ENCODE measurements around the gene NHP2. TPM values are rescaled to one million over a fixed set of nuclear protein-coding genes. Genes with fewer than 3 reads are reported as not detected.

Gene NHP2
- polyA plus RNA-seq, 3 donors, result 68.9 to 139 (median 108) TPM

DNA sequence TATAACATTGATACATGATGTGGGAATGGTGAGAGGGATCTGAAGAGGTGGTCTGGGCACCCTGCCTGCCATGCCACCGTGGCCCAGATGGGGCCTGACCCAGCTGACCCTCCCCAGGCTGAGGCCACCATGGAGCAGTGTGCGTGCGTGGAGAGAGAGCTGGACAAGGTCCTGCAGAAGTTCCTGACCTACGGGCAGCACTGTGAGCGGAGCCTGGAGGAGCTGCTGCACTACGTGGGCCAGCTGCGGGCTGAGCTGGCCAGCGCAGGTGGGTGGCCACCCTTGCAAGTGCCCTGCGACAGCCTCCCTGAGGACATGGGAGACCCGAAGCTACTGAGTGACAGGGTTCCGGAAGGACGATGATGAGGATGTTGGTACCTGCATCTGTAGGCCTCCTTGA lies 15.7 kb downstream of the NHP2 start:
- Histone ChIP-seq H3K9ac (ENCODE audit: insufficient read depth, low read length, poor library complexity, severe bottlenecking) (no peak overlapping the region), H3K9me3 (replicated peaks in 1 of 2; ENCODE audit: control insufficient read depth in 1 of 2, insufficient read depth in 1 of 2, low read length in 2 of 2) (no peaks in the 10 kb centered on the region), H4K20me1 (ENCODE audit: insufficient read depth, low read length) (peaks cover 29% of the 10 kb centered on the region), H3K27ac (ENCODE audit: low read depth in 1 of 2, low read length in 2 of 2) (no peak overlapping the region), H3K36me3 (replicated peaks in 1 of 2; ENCODE audit: control insufficient read depth in 1 of 2, insufficient read depth in 2 of 2, low read length in 2 of 2) (peaks cover 35 to 91% of the 10 kb centered on the region in 2 donors), H3K4me1 (ENCODE audit: control insufficient read depth in 1 of 2, insufficient read depth in 2 of 2, low read length in 2 of 2) (no peaks in the 10 kb centered on the region), H3K4me2 (replicated peaks; ENCODE audit: extremely low read depth, low read length, poor library complexity, severe bottlenecking) (no peak overlapping the region), H3K27me3 (ENCODE audit: control insufficient read depth in 2 of 2, insufficient read depth in 2 of 2, low read length in 2 of 2) (no peaks in the 10 kb centered on the region), H3K79me2 (ENCODE audit: insufficient read depth, low read length) (no peaks in the 10 kb centered on the region), H2AFZ (ENCODE audit: insufficient read depth, low read depth, low read length, poor library complexity, severe bottlenecking) (no peak overlapping the region), H3K4me3 (replicated peaks in 1 of 3; ENCODE audit: low read depth in 2 of 3, low read length in 3 of 3) (no peak overlapping the region)
- TF ChIP-seq, protein P1, sequence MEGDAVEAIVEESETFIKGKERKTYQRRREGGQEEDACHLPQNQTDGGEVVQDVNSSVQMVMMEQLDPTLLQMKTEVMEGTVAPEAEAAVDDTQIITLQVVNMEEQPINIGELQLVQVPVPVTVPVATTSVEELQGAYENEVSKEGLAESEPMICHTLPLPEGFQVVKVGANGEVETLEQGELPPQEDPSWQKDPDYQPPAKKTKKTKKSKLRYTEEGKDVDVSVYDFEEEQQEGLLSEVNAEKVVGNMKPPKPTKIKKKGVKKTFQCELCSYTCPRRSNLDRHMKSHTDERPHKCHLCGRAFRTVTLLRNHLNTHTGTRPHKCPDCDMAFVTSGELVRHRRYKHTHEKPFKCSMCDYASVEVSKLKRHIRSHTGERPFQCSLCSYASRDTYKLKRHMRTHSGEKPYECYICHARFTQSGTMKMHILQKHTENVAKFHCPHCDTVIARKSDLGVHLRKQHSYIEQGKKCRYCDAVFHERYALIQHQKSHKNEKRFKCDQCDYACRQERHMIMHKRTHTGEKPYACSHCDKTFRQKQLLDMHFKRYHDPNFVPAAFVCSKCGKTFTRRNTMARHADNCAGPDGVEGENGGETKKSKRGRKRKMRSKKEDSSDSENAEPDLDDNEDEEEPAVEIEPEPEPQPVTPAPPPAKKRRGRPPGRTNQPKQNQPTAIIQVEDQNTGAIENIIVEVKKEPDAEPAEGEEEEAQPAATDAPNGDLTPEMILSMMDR (IDR thresholded peaks at IDR 0.05), result no peak
- intact Hi-C loops (cut with micrococcal nuclease), result loop anchor here in 1 of 2 donors (10.0 kb wide), 1 partner anchor 1723 kb away; the partner anchor contains the start of gene CLTB
- Mint-ChIP-seq H3K9me3 (no peaks in the 10 kb centered on the region), H3K27ac (no peak overlapping the region), H3K27me3 (ENCODE audit: low read depth in 3 of 3) (no peaks in the 10 kb centered on the region), H3K4me1 (peaks cover 3% of the 10 kb centered on the region), H3K4me3 (no peak overlapping the region), H3K36me3 (peaks cover 68 to 88% of the 10 kb centered on the region in 2 donors)
- WGBS (ENCODE audit: insufficient coverage), result 96% methylated on average over 8 of the region's 12 CpGs
- no peak for DNase-seq

DNA sequence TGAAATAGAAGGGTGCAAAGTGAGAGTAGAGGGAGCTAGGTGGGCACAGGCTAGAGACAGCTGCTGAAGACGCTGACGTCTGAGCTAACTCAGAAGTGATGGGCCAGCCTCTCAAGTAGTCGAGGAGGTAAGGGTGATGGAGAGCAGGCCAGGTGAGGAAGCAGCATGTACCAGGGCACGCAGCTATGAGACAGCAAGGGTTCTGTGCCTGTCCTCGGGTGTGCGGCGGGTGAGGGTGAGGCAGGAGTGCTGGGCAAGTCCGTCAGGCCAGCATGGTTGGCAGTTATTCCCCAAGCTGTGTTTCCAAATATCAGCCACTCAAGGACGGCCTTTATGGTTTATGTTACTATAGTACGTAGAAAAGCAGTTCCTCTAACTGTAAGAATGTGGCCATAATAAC lies 16.7 kb downstream of the NHP2 start:
- H3K27me3 Mint-ChIP-seq (ENCODE audit: low read depth in 3 of 3), result no peaks in the 10 kb centered on the region
- Histone ChIP-seq H3K36me3 (replicated peaks in 1 of 2; ENCODE audit: control insufficient read depth in 1 of 2, insufficient read depth in 2 of 2, low read length in 2 of 2) (peaks cover 26 to 81% of the 10 kb centered on the region in 2 donors), H3K4me1 (ENCODE audit: control insufficient read depth in 1 of 2, insufficient read depth in 2 of 2, low read length in 2 of 2) (peaks cover 0 to 3% of the 10 kb centered on the region in 2 donors), H3K4me2 (replicated peaks; ENCODE audit: extremely low read depth, low read length, poor library complexity, severe bottlenecking) (no peak overlapping the region), H3K79me2 (ENCODE audit: insufficient read depth, low read length) (no peaks in the 10 kb centered on the region), H3K27me3 (ENCODE audit: control insufficient read depth in 2 of 2, insufficient read depth in 2 of 2, low read length in 2 of 2) (no peaks in the 10 kb centered on the region), H3K27ac (ENCODE audit: low read depth in 1 of 2, low read length in 2 of 2) (no peak overlapping the region), H3K4me3 (replicated peaks in 1 of 3; ENCODE audit: low read depth in 2 of 3, low read length in 3 of 3) (no peak overlapping the region), H3K9me3 (replicated peaks in 1 of 2; ENCODE audit: control insufficient read depth in 1 of 2, insufficient read depth in 1 of 2, low read length in 2 of 2) (no peaks in the 10 kb centered on the region), H2AFZ (ENCODE audit: insufficient read depth, low read depth, low read length, poor library complexity, severe bottlenecking) (no peak overlapping the region), H3K9ac (ENCODE audit: insufficient read depth, low read length, poor library complexity, severe bottlenecking) (no peak overlapping the region), H4K20me1 (ENCODE audit: insufficient read depth, low read length) (peaks cover 29% of the 10 kb centered on the region)
- TF ChIP-seq, protein P1 (IDR thresholded peaks at IDR 0.05), result no peak
- intact Hi-C loops (cut with micrococcal nuclease), result loop anchor here in 1 of 2 donors (10.0 kb wide), 1 partner anchor 1722 kb away; the partner anchor contains the start of gene CLTB
- WGBS (ENCODE audit: insufficient coverage), result 100% methylated on average over 2 of the region's 10 CpGs
- H3K4me3 Mint-ChIP-seq, result no peak overlapping the region
- no peaks in the 10 kb centered on the region for H3K9me3 Mint-ChIP-seq
- no peak overlapping the region for H3K27ac Mint-ChIP-seq
- H3K4me1 Mint-ChIP-seq, result peaks cover 7% of the 10 kb centered on the region
- peaks cover 60 to 82% of the 10 kb centered on the region in 2 donors for H3K36me3 Mint-ChIP-seq
- no peak for DNase-seq

Measured in CD14-positive monocyte (primary cell).